ENCODE results near the gene HS6ST3.

The HS6ST3 gene

DNA sequence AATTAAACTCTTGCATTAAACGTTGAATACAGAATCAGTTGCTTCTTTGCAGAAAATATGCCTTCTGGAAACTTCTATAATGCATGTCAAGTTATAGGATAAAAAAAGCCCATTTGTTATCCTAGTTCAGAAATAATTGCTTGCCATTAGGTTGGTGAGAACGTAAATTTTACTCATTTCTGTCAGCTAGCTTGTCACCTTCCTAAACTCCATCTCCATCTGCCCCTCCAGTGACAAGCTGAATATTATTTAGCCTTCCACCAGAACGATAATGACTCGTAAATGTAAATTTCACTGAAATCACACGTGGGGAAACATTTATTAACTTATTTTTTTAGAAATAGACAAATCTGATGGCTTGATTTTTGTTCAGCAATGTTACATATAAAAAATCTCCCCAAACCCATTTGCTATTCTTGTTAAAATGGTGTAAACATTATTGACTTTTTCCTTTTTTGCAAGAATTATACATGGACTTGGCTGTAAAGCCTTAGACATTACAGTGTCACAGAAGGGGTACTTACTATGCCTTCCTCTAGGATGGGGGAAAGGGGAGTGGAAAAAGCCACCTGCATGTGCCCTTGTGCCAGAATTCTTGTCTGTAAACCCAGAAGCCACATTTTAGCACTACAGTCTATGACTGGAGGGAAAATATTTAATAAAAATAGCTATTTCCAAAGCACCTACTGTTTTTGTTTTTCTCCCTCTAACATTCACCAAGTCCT lies 577.5 kb downstream of the HS6ST3 start:
- no peak overlapping the region for H3K9ac ChIP-seq (ENCODE audit: low read length)

DNA sequence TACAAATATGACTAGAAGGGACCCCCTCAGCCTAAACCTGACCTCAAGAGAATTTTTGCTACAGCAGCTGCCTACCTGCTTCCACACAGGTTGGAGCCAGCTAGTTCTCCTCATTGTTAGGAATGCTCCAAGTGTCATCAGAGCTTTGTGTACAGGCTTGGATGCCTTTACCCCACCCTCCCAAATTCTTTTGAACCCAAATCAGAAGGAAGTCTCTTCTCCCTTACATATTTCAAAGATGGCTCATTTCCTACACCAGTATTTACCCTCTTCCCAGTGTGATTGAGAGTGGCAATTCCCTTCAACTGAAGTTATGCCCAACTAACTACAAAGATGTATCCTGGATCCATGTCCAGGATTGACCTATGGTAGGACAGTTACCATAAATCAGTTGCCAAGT lies 581.2 kb downstream of the HS6ST3 start:
- no peaks in the 10 kb centered on the region for H3K9me3 ChIP-seq (ENCODE audit: control insufficient read depth, low read length)
- no peak for DNase-seq (ENCODE audit: low read depth)
- no peaks in the 10 kb centered on the region for H3K27me3 ChIP-seq (replicated peaks; ENCODE audit: control insufficient read depth, insufficient read depth, low read length)
- H3K36me3 ChIP-seq (ENCODE audit: control insufficient read depth, insufficient read depth, low read length, severe bottlenecking) = no peaks in the 10 kb centered on the region
- H3K4me3 ChIP-seq (ENCODE audit: low read length) = no peak overlapping the region
- H3K9ac ChIP-seq (ENCODE audit: low read length) = no peak overlapping the region
- H3K4me1 ChIP-seq (ENCODE audit: control insufficient read depth, insufficient read depth, low read length) = no peaks in the 10 kb centered on the region

More for the DNA sequence above, 577.5 kb downstream of the HS6ST3 start:
- H3K4me1 ChIP-seq (ENCODE audit: control insufficient read depth, insufficient read depth, low read length) = no peaks in the 10 kb centered on the region
- H3K36me3 ChIP-seq (ENCODE audit: control insufficient read depth, insufficient read depth, low read length, severe bottlenecking) = no peaks in the 10 kb centered on the region
- no peak for DNase-seq (ENCODE audit: low read depth)
- H3K9me3 ChIP-seq (ENCODE audit: control insufficient read depth, low read length) = peaks cover 5% of the 10 kb centered on the region
- no peaks in the 10 kb centered on the region for H3K27me3 ChIP-seq (replicated peaks; ENCODE audit: control insufficient read depth, insufficient read depth, low read length)
- H3K4me3 ChIP-seq (ENCODE audit: low read length) = no peak overlapping the region

DNA sequence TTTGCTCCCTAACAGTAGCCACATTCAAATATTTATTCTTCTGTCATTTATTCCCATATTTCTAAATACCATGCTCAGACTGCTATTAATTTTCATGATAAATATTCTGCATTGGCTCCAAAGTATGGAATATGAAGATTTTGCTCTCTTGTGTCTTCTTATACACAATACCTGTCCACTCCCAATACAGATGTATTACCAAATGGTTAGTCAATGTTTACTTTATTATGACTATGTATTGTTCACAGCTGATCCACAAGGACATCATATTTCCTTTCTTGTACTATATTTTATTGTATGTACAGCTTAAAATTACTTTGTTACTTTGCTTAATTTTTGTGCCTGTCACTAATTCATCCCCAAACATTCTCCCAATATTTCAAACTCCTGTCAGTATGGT lies 582.1 kb downstream of the HS6ST3 start:
- Histone ChIP-seq H3K9ac (ENCODE audit: low read length) (no peak overlapping the region), H3K27me3 (replicated peaks; ENCODE audit: control insufficient read depth, insufficient read depth, low read length) (no peaks in the 10 kb centered on the region), H3K9me3 (ENCODE audit: control insufficient read depth, low read length) (no peaks in the 10 kb centered on the region), H3K4me3 (ENCODE audit: low read length) (no peak overlapping the region), H3K4me1 (ENCODE audit: control insufficient read depth, insufficient read depth, low read length) (no peaks in the 10 kb centered on the region), H3K36me3 (ENCODE audit: control insufficient read depth, insufficient read depth, low read length, severe bottlenecking) (no peaks in the 10 kb centered on the region)
- no peak for DNase-seq (ENCODE audit: low read depth)

DNA sequence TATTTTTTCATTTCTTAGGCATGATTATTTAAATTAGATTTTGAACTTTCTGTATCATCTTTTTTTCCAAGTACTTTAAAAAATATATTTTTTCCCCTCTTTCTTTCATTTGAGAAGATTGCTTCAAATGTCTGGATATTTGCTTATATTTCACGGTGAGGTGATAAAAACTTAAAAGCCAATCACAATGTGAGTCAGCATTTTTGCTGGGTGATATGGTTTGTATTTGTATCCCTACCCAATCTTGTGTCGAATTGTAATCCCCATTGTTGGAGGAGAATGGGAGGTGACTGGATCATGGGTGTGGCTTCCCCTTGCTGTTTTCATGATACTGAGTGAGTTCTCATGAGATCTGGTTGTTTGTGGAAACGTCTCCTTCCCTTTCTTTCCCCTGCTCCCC lies 583.9 kb downstream of the HS6ST3 start:
- Histone ChIP-seq H3K4me3 (ENCODE audit: low read length) (no peak overlapping the region), H3K36me3 (ENCODE audit: control insufficient read depth, insufficient read depth, low read length, severe bottlenecking) (no peaks in the 10 kb centered on the region), H3K27me3 (replicated peaks; ENCODE audit: control insufficient read depth, insufficient read depth, low read length) (no peaks in the 10 kb centered on the region), H3K4me1 (ENCODE audit: control insufficient read depth, insufficient read depth, low read length) (no peaks in the 10 kb centered on the region), H3K9me3 (ENCODE audit: control insufficient read depth, low read length) (no peaks in the 10 kb centered on the region), H3K9ac (ENCODE audit: low read length) (no peak overlapping the region)
- DNase-seq (ENCODE audit: low read depth) = no peak

DNA sequence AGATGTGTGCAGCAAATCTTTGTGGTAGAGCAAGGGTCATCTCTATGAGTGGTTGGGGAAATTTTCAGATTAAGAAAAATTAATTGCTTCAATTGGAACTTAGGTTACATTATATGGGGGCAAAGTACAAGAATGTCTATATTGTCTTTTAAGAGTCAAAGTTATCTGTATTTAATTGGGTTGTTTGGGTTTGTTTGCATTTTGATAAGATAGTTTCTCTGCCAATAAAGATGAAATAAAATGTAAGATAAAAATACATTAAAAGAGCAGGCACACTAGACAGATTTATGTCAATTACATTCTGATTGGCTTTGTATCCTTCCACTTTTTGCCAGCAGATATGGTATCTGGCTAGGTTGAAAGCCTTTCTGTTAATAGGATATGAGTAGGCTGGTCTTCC lies 587.1 kb downstream of the HS6ST3 start:
- H3K36me3 ChIP-seq (ENCODE audit: control insufficient read depth, insufficient read depth, low read length, severe bottlenecking) = no peaks in the 10 kb centered on the region
- no peak overlapping the region for H3K4me3 ChIP-seq (ENCODE audit: low read length)
- no peaks in the 10 kb centered on the region for H3K27me3 ChIP-seq (replicated peaks; ENCODE audit: control insufficient read depth, insufficient read depth, low read length)
- H3K4me1 ChIP-seq (ENCODE audit: control insufficient read depth, insufficient read depth, low read length) = no peaks in the 10 kb centered on the region
- H3K9ac ChIP-seq (ENCODE audit: low read length) = no peak overlapping the region
- no peak for DNase-seq (ENCODE audit: low read depth)
- no peaks in the 10 kb centered on the region for H3K9me3 ChIP-seq (ENCODE audit: control insufficient read depth, low read length)

DNA sequence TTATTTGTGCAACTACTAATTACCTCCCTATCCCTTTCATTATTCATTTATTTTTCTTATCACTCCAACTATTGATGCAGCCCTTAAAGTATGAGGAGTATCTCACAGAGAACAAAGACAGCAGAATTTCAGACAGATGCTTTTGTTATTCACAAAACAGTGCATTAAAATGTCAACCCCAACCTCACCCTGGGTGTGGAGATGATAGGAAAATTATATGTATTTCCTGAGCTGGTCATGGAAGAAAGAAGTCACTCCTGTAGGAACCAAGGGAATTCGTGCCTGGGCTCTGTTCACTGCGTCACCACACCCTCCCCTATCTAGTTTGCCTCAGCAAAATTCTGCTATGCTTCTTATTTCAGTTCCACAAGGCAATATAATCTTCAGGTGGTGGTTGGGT lies 588.9 kb downstream of the HS6ST3 start:
- DNase-seq (ENCODE audit: low read depth) = no peak
- Histone ChIP-seq H3K4me3 (ENCODE audit: low read length) (no peak overlapping the region), H3K36me3 (ENCODE audit: control insufficient read depth, insufficient read depth, low read length, severe bottlenecking) (no peaks in the 10 kb centered on the region), H3K4me1 (ENCODE audit: control insufficient read depth, insufficient read depth, low read length) (no peaks in the 10 kb centered on the region), H3K9ac (ENCODE audit: low read length) (no peak overlapping the region), H3K9me3 (ENCODE audit: control insufficient read depth, low read length) (no peaks in the 10 kb centered on the region), H3K27me3 (replicated peaks; ENCODE audit: control insufficient read depth, insufficient read depth, low read length) (no peaks in the 10 kb centered on the region)

DNA sequence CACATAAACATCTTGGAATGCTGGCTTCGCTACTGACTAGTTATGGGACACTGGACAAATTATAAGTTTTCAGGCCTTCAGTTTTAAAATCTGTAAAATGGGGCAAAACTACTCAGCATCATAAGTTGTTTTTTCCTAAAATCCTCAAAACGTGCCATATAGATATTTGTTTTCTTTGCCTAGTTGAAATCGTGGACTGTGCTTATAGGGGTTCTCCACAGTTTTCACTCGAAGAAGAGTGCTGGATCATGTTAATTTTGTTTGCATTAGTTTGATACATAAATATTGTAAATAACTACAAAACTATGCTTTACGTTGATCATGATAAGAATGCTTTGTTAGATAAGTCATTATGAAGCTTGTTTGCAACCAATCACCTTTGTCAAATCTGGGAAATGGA lies 591.0 kb downstream of the HS6ST3 start:
- H3K36me3 ChIP-seq (ENCODE audit: control insufficient read depth, insufficient read depth, low read length, severe bottlenecking) = no peaks in the 10 kb centered on the region
- H3K4me1 ChIP-seq (ENCODE audit: control insufficient read depth, insufficient read depth, low read length) = no peaks in the 10 kb centered on the region
- H3K9me3 ChIP-seq (ENCODE audit: control insufficient read depth, low read length) = no peaks in the 10 kb centered on the region
- no peak for DNase-seq (ENCODE audit: low read depth)
- no peak overlapping the region for H3K9ac ChIP-seq (ENCODE audit: low read length)
- H3K4me3 ChIP-seq (ENCODE audit: low read length) = no peak overlapping the region
- H3K27me3 ChIP-seq (replicated peaks; ENCODE audit: control insufficient read depth, insufficient read depth, low read length) = no peaks in the 10 kb centered on the region

DNA sequence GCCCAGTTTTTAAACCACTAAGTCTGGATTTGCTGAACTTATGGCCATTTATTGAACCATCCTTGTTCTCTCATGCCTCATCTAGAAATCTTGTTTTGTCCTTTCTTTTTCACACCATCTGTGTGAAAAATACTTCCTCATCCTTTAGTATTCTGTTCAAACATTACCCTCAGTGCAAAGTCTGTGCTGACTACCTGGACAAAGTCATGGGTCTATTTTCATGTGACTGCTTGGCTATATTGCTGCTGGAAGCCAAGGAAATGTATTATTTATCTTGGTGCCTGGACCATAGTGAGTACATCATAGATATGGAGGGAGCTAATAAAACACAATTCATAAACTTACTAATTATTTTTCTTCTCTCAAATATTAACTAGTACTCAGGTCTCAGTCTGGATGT lies 591.9 kb downstream of the HS6ST3 start:
- H3K9ac ChIP-seq (ENCODE audit: low read length) = no peak overlapping the region
- no peak overlapping the region for H3K4me3 ChIP-seq (ENCODE audit: low read length)
- H3K4me1 ChIP-seq (ENCODE audit: control insufficient read depth, insufficient read depth, low read length) = no peaks in the 10 kb centered on the region
- H3K36me3 ChIP-seq (ENCODE audit: control insufficient read depth, insufficient read depth, low read length, severe bottlenecking) = no peaks in the 10 kb centered on the region
- DNase-seq (ENCODE audit: low read depth) = no peak
- no peaks in the 10 kb centered on the region for H3K27me3 ChIP-seq (replicated peaks; ENCODE audit: control insufficient read depth, insufficient read depth, low read length)
- H3K9me3 ChIP-seq (ENCODE audit: control insufficient read depth, low read length) = no peaks in the 10 kb centered on the region

DNA sequence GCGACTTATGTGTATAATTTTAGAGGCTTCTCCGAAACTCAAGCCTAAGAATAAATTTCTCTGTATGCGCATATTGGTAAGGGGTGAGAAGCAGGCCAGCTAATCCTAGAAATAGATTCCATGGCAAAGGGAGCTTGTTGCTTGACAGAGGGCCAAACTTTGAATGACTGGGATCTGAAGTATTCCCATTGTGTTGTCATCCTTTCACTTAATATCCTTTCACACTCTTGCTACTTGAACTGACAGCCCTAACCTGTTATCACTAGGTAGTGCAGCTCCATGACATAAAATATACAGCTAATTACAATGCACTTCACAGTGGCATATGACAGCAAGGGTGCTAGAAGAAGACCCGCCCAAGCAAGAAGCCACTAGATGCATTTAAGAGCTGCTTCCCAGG lies 594.6 kb downstream of the HS6ST3 start:
- no peak for DNase-seq (ENCODE audit: low read depth)
- Histone ChIP-seq H3K9ac (ENCODE audit: low read length) (no peak overlapping the region), H3K4me1 (ENCODE audit: control insufficient read depth, insufficient read depth, low read length) (no peaks in the 10 kb centered on the region), H3K36me3 (ENCODE audit: control insufficient read depth, insufficient read depth, low read length, severe bottlenecking) (no peaks in the 10 kb centered on the region), H3K4me3 (ENCODE audit: low read length) (no peak overlapping the region), H3K27me3 (replicated peaks; ENCODE audit: control insufficient read depth, insufficient read depth, low read length) (no peaks in the 10 kb centered on the region), H3K9me3 (ENCODE audit: control insufficient read depth, low read length) (no peaks in the 10 kb centered on the region)

DNA sequence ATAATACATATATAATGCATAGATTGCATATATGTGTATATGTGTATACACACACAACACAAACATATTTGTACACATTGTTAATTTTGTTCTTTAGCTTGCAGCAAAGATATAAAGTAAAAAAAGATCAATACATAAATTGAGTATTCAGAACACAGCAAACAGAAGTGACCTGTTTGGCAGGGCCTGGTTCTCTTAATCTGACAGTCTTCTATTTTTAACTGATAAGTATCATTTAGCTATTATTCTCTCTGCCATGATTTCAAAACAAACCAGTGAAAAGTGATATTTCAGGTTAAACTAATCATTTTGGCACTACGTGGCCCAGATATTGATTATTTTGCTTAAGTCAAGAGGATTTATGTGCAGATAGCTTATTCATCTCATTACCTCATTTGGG lies 595.0 kb downstream of the HS6ST3 start:
- H3K27me3 ChIP-seq (replicated peaks; ENCODE audit: control insufficient read depth, insufficient read depth, low read length) = no peaks in the 10 kb centered on the region
- H3K9ac ChIP-seq (ENCODE audit: low read length) = no peak overlapping the region
- no peaks in the 10 kb centered on the region for H3K4me1 ChIP-seq (ENCODE audit: control insufficient read depth, insufficient read depth, low read length)
- H3K36me3 ChIP-seq (ENCODE audit: control insufficient read depth, insufficient read depth, low read length, severe bottlenecking) = no peaks in the 10 kb centered on the region
- no peaks in the 10 kb centered on the region for H3K9me3 ChIP-seq (ENCODE audit: control insufficient read depth, low read length)
- no peak overlapping the region for H3K4me3 ChIP-seq (ENCODE audit: low read length)
- DNase-seq (ENCODE audit: low read depth) = no peak

DNA sequence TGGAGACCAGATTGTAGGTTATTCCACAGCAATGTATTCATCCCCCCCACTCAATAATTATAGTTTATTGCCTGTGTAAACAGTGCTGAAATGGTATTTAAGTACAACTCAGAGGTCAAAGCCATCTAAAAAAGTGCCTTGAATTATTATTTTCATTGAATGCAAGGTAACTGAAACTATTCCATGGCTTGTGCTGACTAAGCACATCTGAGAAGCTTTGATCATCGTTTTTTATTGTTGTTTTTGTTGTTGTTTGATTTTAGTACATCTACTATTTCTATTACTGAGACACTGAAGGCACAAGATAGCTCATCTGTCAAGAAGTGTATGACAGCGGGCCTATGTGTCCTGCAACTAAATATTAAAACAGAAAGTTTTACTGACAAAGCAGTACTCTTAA lies 596.4 kb downstream of the HS6ST3 start:
- no peaks in the 10 kb centered on the region for H3K27me3 ChIP-seq (replicated peaks; ENCODE audit: control insufficient read depth, insufficient read depth, low read length)
- H3K9me3 ChIP-seq (ENCODE audit: control insufficient read depth, low read length) = no peaks in the 10 kb centered on the region
- H3K36me3 ChIP-seq (ENCODE audit: control insufficient read depth, insufficient read depth, low read length, severe bottlenecking) = no peaks in the 10 kb centered on the region
- no peak overlapping the region for H3K4me3 ChIP-seq (ENCODE audit: low read length)
- no peak overlapping the region for H3K9ac ChIP-seq (ENCODE audit: low read length)
- H3K4me1 ChIP-seq (ENCODE audit: control insufficient read depth, insufficient read depth, low read length) = no peaks in the 10 kb centered on the region
- no peak for DNase-seq (ENCODE audit: low read depth)

DNA sequence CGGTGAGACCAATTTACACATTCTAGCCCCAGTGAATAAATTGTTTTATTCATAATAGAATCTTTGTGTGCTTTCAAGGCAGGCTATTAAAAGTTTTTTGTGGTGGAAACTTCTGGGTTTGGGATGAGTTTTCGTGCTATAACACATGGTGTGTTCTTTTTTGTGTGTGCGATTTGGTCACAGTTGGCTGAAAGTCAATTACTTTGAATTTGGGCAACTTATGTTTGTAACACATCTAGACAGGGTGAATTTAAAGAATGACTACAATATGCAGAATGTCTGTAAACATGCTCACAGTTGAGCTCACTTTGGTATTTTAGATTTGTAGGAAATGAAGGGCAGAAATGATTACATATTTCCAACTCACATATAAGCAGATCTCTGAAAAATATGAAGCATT lies 597.3 kb downstream of the HS6ST3 start:
- Histone ChIP-seq H3K9me3 (ENCODE audit: control insufficient read depth, low read length) (no peaks in the 10 kb centered on the region), H3K4me1 (ENCODE audit: control insufficient read depth, insufficient read depth, low read length) (no peaks in the 10 kb centered on the region)
- peak; percentile 3 for DNase-seq (ENCODE audit: low read depth)

More for the DNA sequence above, 597.3 kb downstream of the HS6ST3 start:
- Histone ChIP-seq H3K27me3 (replicated peaks; ENCODE audit: control insufficient read depth, insufficient read depth, low read length) (no peaks in the 10 kb centered on the region), H3K9ac (ENCODE audit: low read length) (no peak overlapping the region), H3K36me3 (ENCODE audit: control insufficient read depth, insufficient read depth, low read length, severe bottlenecking) (no peaks in the 10 kb centered on the region), H3K4me3 (ENCODE audit: low read length) (no peak overlapping the region)

Measured in adipocyte (in vitro differentiated cells).